ENCODE measurements around the gene CLDN6. TPM values are rescaled to one million over a fixed set of nuclear protein-coding genes. Genes with fewer than 3 reads are reported as not detected.

CLDN6 gene
- total and polyA plus RNA-seq, 9 of the 15 experiments (the other 6 are each of a cell fraction or from before 2014, with no cell fraction given) = 0.22 to 0.75 (median 0.38) TPM; not detected in 3

DNA sequence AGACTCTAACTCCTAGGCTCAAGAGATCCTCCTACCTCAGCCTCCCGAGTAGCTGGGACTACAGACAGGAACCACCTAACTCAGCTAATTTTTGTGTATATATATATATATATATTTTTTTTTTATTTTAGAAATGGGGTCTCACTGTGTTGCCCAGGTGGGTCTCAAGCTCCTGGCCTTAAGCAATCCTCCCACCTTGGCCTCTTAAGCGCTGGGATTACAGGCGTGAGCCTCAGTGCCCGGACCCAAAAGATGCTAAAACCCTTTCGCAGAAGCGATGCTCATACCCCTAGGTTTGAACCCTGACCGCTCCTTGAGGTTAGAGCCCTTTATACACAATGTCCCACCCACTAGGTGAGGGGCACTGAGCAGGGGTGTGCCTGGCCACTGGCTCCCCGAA is 7.5 kb downstream of the CLDN6 start:
- no peak for ATAC-seq
- H3K36me3 ChIP-seq (ENCODE audit: control insufficient read depth, insufficient read depth, low read length) = peaks cover 3% of the 10 kb centered on the region; the same call in 2 of the 3 replicates
- H3K27ac ChIP-seq (ENCODE audit: extremely low read depth, low read depth, low read length) = no peak overlapping the region
- peaks cover 17% of the 10 kb centered on the region for H3K79me2 ChIP-seq (ENCODE audit: control insufficient read depth, insufficient read depth, low read length)
- in situ Hi-C loops (cut with MboI) = no loop called here
- H3K9me1 ChIP-seq (ENCODE audit: control insufficient read depth, insufficient read depth, low read length) = peaks cover 3% of the 10 kb centered on the region
- no TSS peak for BruUV-seq (replicated peaks)
- ChIA-PET CTCF (ENCODE audit: low intra/inter-chr PET ratio) (no interaction called here), POLR2A (interaction anchor here (0.8 to 1.7 kb wide), 3 partner anchors 10 to 19 kb away, joined by 3 to 9 read pairs (median 6); partner anchors contain the start of genes HCFC1R1, THOC6 and TNFRSF12A)
- peaks cover 39 to 82% of the 10 kb centered on the region in 2 experiments for H3K4me1 ChIP-seq (replicated peaks in 1 of 2; ENCODE audit: control insufficient read depth in 2 of 2, insufficient read depth in 2 of 2, low read length in 2 of 2)
- DNase-seq (ENCODE audit: extremely low read depth in 1 of 4, low spot score in 3 of 4) = no peak
- H4K20me1 ChIP-seq (replicated peaks; ENCODE audit: control insufficient read depth, insufficient read depth, low read length) = no peaks in the 10 kb centered on the region
- H3K4me2 ChIP-seq (ENCODE audit: insufficient read depth, low read length) = no peak overlapping the region
- no peak for FAIRE-seq
- WGBS (ENCODE audit: insufficient coverage, low coverage, missing lambda C conversion rate) = 90% methylated on average over 8 of the region's 8 CpGs
- H3K9ac ChIP-seq (ENCODE audit: insufficient read depth in 1 of 2, low read depth in 2 of 2, low read length in 2 of 2) = no peak overlapping the region
- no peaks in the 10 kb centered on the region for H3K9me3 ChIP-seq (replicated peaks; ENCODE audit: control insufficient read depth, insufficient read depth, low read depth, low read length)
- intact Hi-C loops (cut with micrococcal nuclease) = no loop called here
- H3K27me3 ChIP-seq (ENCODE audit: control insufficient read depth in 2 of 2, insufficient read depth in 2 of 2, low read length in 2 of 2) = no peaks in the 10 kb centered on the region
- no peak overlapping the region for H3K4me3 ChIP-seq
- no peak overlapping the region for H2AFZ ChIP-seq (ENCODE audit: low read depth, low read length)
- TF ChIP-seq CHD1 (IDR thresholded peaks at IDR 0.05; ENCODE audit: low read length) (no peak), ZNF79 (CRISPR knock-in tag; IDR thresholded peaks at IDR 0.05; ENCODE audit: low read depth) (no peak), ZFX (CRISPR knock-in tag; IDR thresholded peaks at IDR 0.05) (no peak), ZBTB40 (IDR thresholded peaks at IDR 0.05) (no peak), ZBTB40 (CRISPR knock-in tag; IDR thresholded peaks at IDR 0.05) (no peak), CBX5 (IDR thresholded peaks at IDR 0.05; ENCODE audit: borderline replicate concordance, low read depth) (no peak), NUFIP1 (IDR thresholded peaks at IDR 0.05; ENCODE audit: partially characterized antibody) (no peak), ZBTB33 (CRISPR knock-in tag; IDR thresholded peaks at IDR 0.05) (no peak), SMARCB1 (IDR thresholded peaks at IDR 0.05; ENCODE audit: insufficient read length, low read depth) (no peak), PTRF (tag; IDR thresholded peaks at IDR 0.05) (no peak), XRCC3 (IDR thresholded peaks at IDR 0.05) (no peak)

Measured in K562 (cell line).